ENCODE data around the gene KIF25.

The KIF25 gene

GRCh38 chr6:168061269-168062210, 64.1 kb downstream of the KIF25 start:
- Histone ChIP-seq H3K36me3 (ENCODE audit: low read length) (no peaks in the 10 kb centered on the region), H3K27me3 (ENCODE audit: low read length) (no peaks in the 10 kb centered on the region), H2AFZ (ENCODE audit: low read depth, low read length, severe bottlenecking) (no peak overlapping the region), H3K9me3 (ENCODE audit: insufficient read depth, low read length) (no peaks in the 10 kb centered on the region), H3K9me2 (replicated peaks; ENCODE audit: insufficient read depth, low read length) (no peaks in the 10 kb centered on the region), H3K4me2 (ENCODE audit: low read depth, low read length, poor library complexity, severe bottlenecking) (no peak overlapping the region), H3K9ac (ENCODE audit: low read length) (no peak overlapping the region), H3K4me3 (ENCODE audit: insufficient read depth, low read length, poor library complexity, severe bottlenecking) (no peak overlapping the region), H4K20me1 (ENCODE audit: low read depth, low read length) (no peaks in the 10 kb centered on the region), H3K79me2 (ENCODE audit: insufficient read depth, low read length) (no peaks in the 10 kb centered on the region), H3K27ac (ENCODE audit: low read depth, low read length) (no peak overlapping the region), H3F3A (ENCODE audit: insufficient read depth) (no peaks in the 10 kb centered on the region)
- TF ChIP-seq CTCF (IDR thresholded peaks at IDR 0.05; ENCODE audit: insufficient read depth, low read length, poor library complexity, severe bottlenecking) (no peak), EZH2phosphoT487 (conservative IDR thresholded peaks at IDR 0.05; ENCODE audit: low read length) (no peak)

GRCh38 chr6:168062346-168063289, 65.1 kb downstream of the KIF25 start:
- no peaks in the 10 kb centered on the region for H3K36me3 ChIP-seq (ENCODE audit: low read length)
- H3K9ac ChIP-seq (ENCODE audit: low read length), result no peak overlapping the region
- TF ChIP-seq EZH2phosphoT487 (conservative IDR thresholded peaks at IDR 0.05; ENCODE audit: low read length) (no peak), CTCF (IDR thresholded peaks at IDR 0.05; ENCODE audit: insufficient read depth, low read length, poor library complexity, severe bottlenecking) (no peak)
- no peaks in the 10 kb centered on the region for H3K9me3 ChIP-seq (ENCODE audit: insufficient read depth, low read length)
- H3K27ac ChIP-seq (ENCODE audit: low read depth, low read length), result no peak overlapping the region
- no peak overlapping the region for H3K4me3 ChIP-seq (ENCODE audit: insufficient read depth, low read length, poor library complexity, severe bottlenecking)
- H3K4me2 ChIP-seq (ENCODE audit: low read depth, low read length, poor library complexity, severe bottlenecking), result no peak overlapping the region
- no peaks in the 10 kb centered on the region for H4K20me1 ChIP-seq (ENCODE audit: low read depth, low read length)
- no peaks in the 10 kb centered on the region for H3K27me3 ChIP-seq (ENCODE audit: low read length)
- H2AFZ ChIP-seq (ENCODE audit: low read depth, low read length, severe bottlenecking), result no peak overlapping the region
- H3F3A ChIP-seq (ENCODE audit: insufficient read depth), result no peaks in the 10 kb centered on the region
- no peaks in the 10 kb centered on the region for H3K9me2 ChIP-seq (replicated peaks; ENCODE audit: insufficient read depth, low read length)
- H3K79me2 ChIP-seq (ENCODE audit: insufficient read depth, low read length), result no peaks in the 10 kb centered on the region

DNA sequence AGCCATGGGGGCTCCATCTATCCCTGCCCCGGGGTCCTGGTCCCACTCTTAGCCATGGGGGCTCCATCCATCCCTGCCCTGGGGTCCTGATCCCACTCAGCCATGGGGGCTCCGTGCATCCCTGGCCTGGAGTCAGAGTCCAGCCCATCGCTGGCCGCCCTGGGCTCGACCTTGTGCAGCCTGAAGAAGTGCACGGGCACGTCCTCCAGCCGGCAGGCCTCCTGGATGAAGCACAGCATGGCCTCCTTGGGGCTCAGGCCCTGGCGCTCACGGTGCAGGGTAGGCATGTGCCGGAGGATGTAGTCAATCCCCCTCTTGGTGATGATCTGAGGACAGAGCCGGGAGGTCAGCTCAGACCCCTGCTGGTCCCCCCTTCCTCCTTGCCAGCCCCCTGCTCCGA, 66.0 kb downstream of the KIF25 start:
- Histone ChIP-seq H3K79me2 (ENCODE audit: insufficient read depth, low read length) (no peaks in the 10 kb centered on the region), H3K27me3 (ENCODE audit: low read length) (no peaks in the 10 kb centered on the region), H2AFZ (ENCODE audit: low read depth, low read length, severe bottlenecking) (no peak overlapping the region), H3K36me3 (ENCODE audit: low read length) (no peaks in the 10 kb centered on the region), H3K9ac (ENCODE audit: low read length) (no peak overlapping the region), H3K4me2 (ENCODE audit: low read depth, low read length, poor library complexity, severe bottlenecking) (no peak overlapping the region), H3K9me3 (ENCODE audit: insufficient read depth, low read length) (no peaks in the 10 kb centered on the region), H3K9me2 (replicated peaks; ENCODE audit: insufficient read depth, low read length) (no peaks in the 10 kb centered on the region), H3K27ac (ENCODE audit: low read depth, low read length) (no peak overlapping the region), H3F3A (ENCODE audit: insufficient read depth) (no peaks in the 10 kb centered on the region), H3K4me3 (ENCODE audit: insufficient read depth, low read length, poor library complexity, severe bottlenecking) (no peak overlapping the region), H4K20me1 (ENCODE audit: low read depth, low read length) (no peaks in the 10 kb centered on the region)
- no peak for TF ChIP-seq EZH2phosphoT487 (conservative IDR thresholded peaks at IDR 0.05; ENCODE audit: low read length)
- no peak for TF ChIP-seq CTCF (IDR thresholded peaks at IDR 0.05; ENCODE audit: insufficient read depth, low read length, poor library complexity, severe bottlenecking)

Measured in SU-DHL-6 (cell line).